ENCODE measurements around the gene ODF2.
A peak's percentile ranks its signal among the peaks of the same experiment; 100 is the strongest.

ODF2 gene

DNA sequence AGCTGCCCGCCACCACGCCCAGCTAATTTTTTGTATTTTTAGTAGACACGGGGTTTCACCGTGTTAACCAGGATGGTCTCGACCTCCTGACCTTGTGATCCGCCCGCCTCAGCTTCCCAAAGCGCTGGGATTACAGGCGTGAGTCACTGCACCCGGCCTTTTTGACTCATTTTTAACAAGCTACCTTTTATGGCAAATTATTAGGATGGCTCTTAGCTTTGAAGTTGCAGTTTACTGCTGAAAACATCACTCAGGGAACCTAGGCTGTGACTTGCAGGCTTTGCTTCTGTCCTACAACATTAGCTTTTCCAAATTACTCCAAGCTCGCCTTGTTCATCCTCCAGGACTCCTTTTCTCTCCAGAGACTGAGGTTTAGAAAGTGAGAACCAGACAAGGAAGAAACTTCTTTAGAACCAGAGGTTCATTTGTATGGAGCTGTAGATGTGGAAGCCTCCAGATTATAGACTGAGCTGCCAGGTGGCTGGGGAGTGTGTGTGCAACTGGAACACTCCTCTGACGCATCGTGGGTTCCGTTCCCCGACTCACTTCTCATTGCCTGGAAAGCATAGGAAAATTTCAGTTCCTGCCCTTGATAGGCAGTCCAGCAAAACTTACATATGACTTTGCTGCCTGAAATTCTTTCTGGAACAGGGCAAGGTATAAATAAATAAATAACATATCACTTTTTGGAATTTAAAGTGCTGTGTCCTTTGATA lies 72.8 kb downstream of the ODF2 start:
- no peak for DNase-seq (ENCODE audit: low read depth in 2 of 2)

DNA sequence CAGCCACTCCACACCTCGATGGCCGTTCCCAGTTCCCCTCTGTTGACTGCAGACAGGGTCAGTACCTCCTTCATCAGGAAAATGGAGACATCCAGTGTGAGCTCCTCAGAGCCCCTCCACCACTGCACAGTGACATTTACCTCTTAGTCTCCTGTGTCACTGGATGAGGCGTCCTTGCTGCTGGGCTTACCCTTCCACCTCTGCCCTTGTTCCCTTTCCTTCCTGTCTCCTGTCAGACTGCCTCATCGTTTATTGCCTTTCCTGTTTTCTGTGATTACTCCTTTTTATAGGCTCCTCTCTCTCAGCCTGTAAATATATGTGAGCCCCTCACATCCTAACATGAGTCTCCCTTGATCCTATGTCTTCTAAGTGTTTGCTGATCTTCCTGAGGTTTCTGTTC lies 73.4 kb downstream of the ODF2 start:
- no peak for DNase-seq (ENCODE audit: low read depth in 2 of 2)

DNA sequence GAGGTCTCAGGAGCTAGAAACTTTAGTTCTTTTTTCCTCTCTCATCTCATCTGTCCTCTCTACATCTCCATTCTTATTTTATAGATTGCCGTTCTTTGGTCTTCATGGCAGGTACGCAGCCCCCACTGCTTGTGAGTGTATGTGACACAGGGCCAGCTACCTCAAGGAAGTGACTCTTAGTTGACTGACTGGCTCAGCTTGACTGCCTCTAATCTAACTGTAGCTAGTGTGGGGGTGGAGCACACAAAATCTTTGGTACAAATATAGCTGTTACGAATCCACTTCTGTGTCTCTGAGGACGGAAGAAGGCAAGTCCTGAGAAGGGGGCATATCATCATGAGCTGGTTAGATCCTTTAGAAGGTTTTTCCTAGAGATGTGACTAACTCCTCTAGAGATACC lies 76.8 kb downstream of the ODF2 start:
- no peak for DNase-seq (ENCODE audit: low read depth in 2 of 2)

DNA sequence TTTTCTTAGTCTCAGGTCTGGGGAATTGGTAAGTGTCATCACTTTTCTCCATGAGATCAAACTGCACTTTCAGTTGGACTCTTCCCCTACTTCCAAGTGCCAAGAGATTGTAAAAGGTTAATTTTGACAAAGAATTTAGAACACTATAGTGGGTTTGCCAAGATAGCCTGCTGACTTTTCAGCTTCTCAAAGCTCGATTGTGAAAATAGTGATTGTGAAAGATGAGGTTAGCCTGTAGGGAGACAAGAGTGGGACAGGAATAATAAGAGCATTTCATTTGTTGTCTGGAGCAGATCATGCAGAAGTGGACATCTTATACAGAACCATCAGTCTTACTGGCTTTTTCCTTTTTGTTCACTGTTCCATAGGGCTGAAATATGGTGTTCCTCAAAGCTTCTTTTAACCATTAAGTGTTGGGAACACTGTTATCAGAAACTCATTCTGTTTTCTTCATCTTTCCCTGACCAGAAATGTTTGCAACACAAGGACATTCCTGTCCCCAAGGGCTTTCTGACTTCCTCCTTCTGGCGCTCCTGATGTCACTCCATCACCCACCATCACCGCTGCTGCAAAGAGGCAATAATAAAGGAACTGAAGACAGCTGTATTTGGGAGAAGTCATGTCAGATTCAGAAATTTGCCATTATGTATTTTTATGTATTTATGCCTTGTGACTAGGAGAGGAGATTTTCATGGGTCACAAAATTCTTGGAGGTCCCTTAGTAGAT lies 85.0 kb downstream of the ODF2 start:
- DNase-seq (ENCODE audit: low read depth in 2 of 2): no peak

DNA sequence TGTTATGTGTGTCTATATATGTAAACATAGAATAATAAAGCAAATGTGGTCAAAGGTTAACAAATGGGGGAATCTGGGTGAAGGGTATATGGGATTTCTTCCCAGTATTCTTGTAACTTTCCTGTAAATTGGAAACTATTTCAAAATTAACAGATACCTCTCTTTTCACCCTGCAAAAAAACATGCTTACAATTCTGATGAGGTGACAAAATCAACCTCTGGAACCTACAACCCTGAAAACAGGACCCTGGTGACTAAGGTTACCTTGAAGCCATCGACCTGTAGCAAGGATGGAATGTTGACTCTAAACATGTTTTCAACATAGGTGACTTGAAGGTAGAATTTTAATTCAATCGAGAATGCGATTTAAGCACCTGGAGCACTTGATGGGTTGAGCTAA lies 90.7 kb downstream of the ODF2 start:
- DNase-seq (ENCODE audit: low read depth in 2 of 2): no peak

DNA sequence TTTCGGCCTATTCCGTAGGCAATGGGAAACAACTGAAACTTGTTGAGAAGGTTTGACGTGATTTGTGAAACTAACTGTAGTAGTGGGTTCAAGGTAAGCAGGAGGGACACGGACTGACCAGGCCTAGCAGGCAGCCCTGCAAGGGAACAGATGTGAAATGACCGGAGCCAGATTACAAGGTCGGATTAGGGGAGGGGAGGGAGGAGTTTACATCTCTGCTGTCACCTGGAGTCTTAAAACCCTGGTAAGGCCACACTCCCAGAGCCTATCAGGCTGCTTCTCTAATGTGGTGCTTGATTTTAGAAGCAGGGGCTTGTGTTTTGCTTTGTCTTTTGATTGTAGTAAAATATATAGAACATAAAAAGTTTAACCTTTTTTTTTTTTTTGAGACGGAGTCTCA lies 93.1 kb downstream of the ODF2 start:
- DNase-seq (ENCODE audit: low read depth in 2 of 2): no peak

DNA sequence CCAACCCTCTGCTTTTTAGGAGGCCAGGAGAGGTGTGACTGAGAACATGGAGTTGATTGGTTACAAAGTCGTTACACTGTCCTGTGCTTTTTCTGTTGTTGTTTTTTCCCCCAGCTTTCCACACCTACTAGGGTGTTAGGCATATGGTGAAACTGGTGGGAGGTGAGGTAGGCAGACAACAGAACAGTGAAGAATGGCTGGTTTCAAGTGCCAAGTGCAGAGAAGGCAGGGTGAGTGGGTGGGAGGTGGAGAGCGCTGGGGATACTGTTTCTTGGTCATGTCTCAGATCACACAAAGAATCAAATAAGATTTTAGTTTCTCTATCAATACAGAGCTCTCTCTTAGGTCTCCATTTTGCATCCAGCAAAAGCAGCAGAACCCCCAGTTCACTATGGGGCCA lies 94.4 kb downstream of the ODF2 start:
- peak; percentile 7 to 35 for DNase-seq (ENCODE audit: low read depth in 2 of 2)
